H9 (cell line): Measurements from ENCODE around the gene NSUN7. TPM values are rescaled to one million over a fixed set of nuclear protein-coding genes. Genes with fewer than 3 reads are reported as not detected.

ENCODE experiments used
- DNase-seq: peaks from one replicate; pipeline ENCODE4 v3.0.0-alpha.2; 2017
- H2AFZ ChIP-seq: one replicate; pipeline ENCODE4 v1.6.1; 2013; ENCODE audit warnings: mild to moderate bottlenecking, low read length, control low read depth, moderate library complexity
- H2AK5ac ChIP-seq: 2 replicates; pipeline ENCODE4 v1.6.1; 2013; ENCODE audit warnings: low read length, control low read depth, mixed read lengths; ENCODE audit not compliant: insufficient read length
- H2BK120ac ChIP-seq: one replicate; pipeline ENCODE4 v1.6.1; 2013; ENCODE audit warnings: low read depth, mild to moderate bottlenecking, low read length, control low read depth, inconsistent platforms; ENCODE audit not compliant: poor library complexity, severe bottlenecking
- H2BK12ac ChIP-seq: 2 replicates; pipeline ENCODE4 v1.6.1; 2013; ENCODE audit warnings: low read length, control low read depth, mixed read lengths, low read depth; ENCODE audit not compliant: insufficient read length
- H2BK15ac ChIP-seq: 2 replicates; pipeline ENCODE4 v1.6.1; 2013; ENCODE audit warnings: low read depth, low read length, control low read depth
- H2BK20ac ChIP-seq: one replicate; pipeline ENCODE4 v1.6.1; 2013; ENCODE audit warnings: low read depth, mild to moderate bottlenecking, low read length, control low read depth, inconsistent platforms; ENCODE audit not compliant: poor library complexity, severe bottlenecking
- H2BK5ac ChIP-seq: 2 replicates; pipeline ENCODE4 v1.6.1; 2013; ENCODE audit warnings: low read length, control low read depth, mixed read lengths; ENCODE audit not compliant: insufficient read length
- H3K14ac ChIP-seq: 2 replicates; pipeline ENCODE4 v1.6.1; 2013; ENCODE audit warnings: low read length, control low read depth; ENCODE audit not compliant: insufficient read depth
- H3K18ac ChIP-seq: 2 replicates; pipeline ENCODE4 v1.6.1; 2013; ENCODE audit warnings: low read depth, mild to moderate bottlenecking, mixed read lengths, low read length, control low read depth; ENCODE audit not compliant: insufficient read length
- H3K23ac ChIP-seq: 2 replicates; pipeline ENCODE4 v1.6.1; 2013; ENCODE audit warnings: low read length, control low read depth, mixed read lengths, low read depth; ENCODE audit not compliant: insufficient read length
- H3K23me2 ChIP-seq: 2 replicates; pipeline ENCODE4 v1.6.1; 2013; ENCODE audit warnings: low read depth, mild to moderate bottlenecking, mixed read lengths, low read length, control low read depth; ENCODE audit not compliant: insufficient read length, poor library complexity, severe bottlenecking
- H3K27ac ChIP-seq: 2 replicates; pipeline ENCODE4 v1.5.1; 2013; ENCODE audit warnings: low read length, control low read depth, mixed read lengths, low read depth; ENCODE audit not compliant: insufficient read length
- H3K27me3 ChIP-seq: 2 replicates; pipeline ENCODE4 v1.6.1; 2013; ENCODE audit warnings: low read length, control low read depth, inconsistent platforms; ENCODE audit not compliant: insufficient read depth
- H3K4ac ChIP-seq: 2 replicates; pipeline ENCODE4 v1.6.1; 2013; ENCODE audit warnings: low read depth, mild to moderate bottlenecking, control low read depth, inconsistent platforms, low read length, moderate library complexity
- H3K4me1 ChIP-seq: 2 replicates; pipeline ENCODE4 v1.6.1; 2013; ENCODE audit warnings: low read length, control low read depth, inconsistent platforms; ENCODE audit not compliant: insufficient read depth
- H3K4me2 ChIP-seq: 2 replicates; pipeline ENCODE4 v1.6.1; 2013; ENCODE audit warnings: low read length, control low read depth, mixed read lengths; ENCODE audit not compliant: insufficient read length, insufficient read depth
- H3K56ac ChIP-seq: 2 replicates; pipeline ENCODE4 v1.6.1; 2013; ENCODE audit warnings: low read depth, mild to moderate bottlenecking, mixed read lengths, low read length, control low read depth; ENCODE audit not compliant: insufficient read length
- H3K79me1 ChIP-seq: 2 replicates; pipeline ENCODE4 v1.6.1; 2013; ENCODE audit warnings: low read depth, mild to moderate bottlenecking, moderate library complexity, low read length, control low read depth, inconsistent platforms; ENCODE audit not compliant: insufficient read depth, poor library complexity, severe bottlenecking
- H3K79me2 ChIP-seq: 2 replicates; pipeline ENCODE4 v1.6.1; 2013; ENCODE audit warnings: low read length, control low read depth, inconsistent platforms; ENCODE audit not compliant: insufficient read depth
- H3K9ac ChIP-seq: 2 replicates; pipeline ENCODE4 v1.6.1; 2013; ENCODE audit warnings: low read length, control low read depth, mixed read lengths; ENCODE audit not compliant: insufficient read length; ENCODE audit errors: extremely low read depth
- H3K9me3 ChIP-seq: one replicate; pipeline ENCODE4 v1.6.1; 2013; ENCODE audit warnings: low read depth, low read length, inconsistent platforms; ENCODE audit not compliant: control insufficient read depth
- H3T11ph ChIP-seq: one replicate; pipeline ENCODE4 v1.6.1; 2013; ENCODE audit warnings: mild to moderate bottlenecking, low read length, control low read depth, inconsistent platforms
- H4K20me1 ChIP-seq: one replicate; pipeline ENCODE4 v1.6.1; 2013; ENCODE audit not compliant: control insufficient read depth, insufficient read length, insufficient read depth
- H4K5ac ChIP-seq: 2 replicates; pipeline ENCODE4 v1.6.1; 2013; ENCODE audit warnings: low read depth, mild to moderate bottlenecking, mixed read lengths, low read length, control low read depth; ENCODE audit not compliant: insufficient read length
- H4K8ac ChIP-seq: replicated peaks from 2 replicates; pipeline ENCODE4 v1.6.1; 2013; ENCODE audit warnings: low read length, control low read depth, mixed read lengths, low read depth; ENCODE audit not compliant: insufficient read length
- H4K91ac ChIP-seq: 2 replicates; pipeline ENCODE4 v1.6.1; 2013; ENCODE audit warnings: low read depth, mild to moderate bottlenecking, moderate library complexity, mixed read lengths, low read length, control low read depth; ENCODE audit not compliant: insufficient read length
- H3K27ac Mint-ChIP-seq, 3 experiments: 2 replicates in 2 of 3; 3 replicates in 1 of 3; pipeline ENCODE4 v1.8.0; 2020 to 2021; ENCODE audit warnings: mixed read lengths in 3 of 3, mild to moderate bottlenecking in 1 of 3, moderate library complexity in 1 of 3
- H3K27me3 Mint-ChIP-seq: 2 replicates; pipeline ENCODE4 v1.8.0; 2021; ENCODE audit warnings: low read depth, mild to moderate bottlenecking, moderate library complexity, mixed read lengths
- H3K36me3 Mint-ChIP-seq, 3 experiments: 2 replicates in 2 of 3; 3 replicates in 1 of 3; pipeline ENCODE4 v1.8.0; 2020 to 2021; ENCODE audit warnings: low read depth in 3 of 3, mixed read lengths in 3 of 3; ENCODE audit not compliant: insufficient read depth in 1 of 3
- H3K4me1 Mint-ChIP-seq, 2 experiments: 2 replicates each; pipeline ENCODE4 v1.8.0; 2020; ENCODE audit warnings: mixed read lengths in 2 of 2
- H3K4me3 Mint-ChIP-seq, 2 experiments: 2 replicates in 1 of 2; 3 replicates in 1 of 2; pipeline ENCODE4 v1.8.0; 2020 to 2021; ENCODE audit warnings: mild to moderate bottlenecking in 2 of 2, mixed read lengths in 2 of 2, moderate library complexity in 1 of 2
- H3K9me3 Mint-ChIP-seq, 2 experiments: 2 replicates in 1 of 2; 3 replicates in 1 of 2; pipeline ENCODE4 v1.8.0; 2020; ENCODE audit warnings: mild to moderate bottlenecking in 2 of 2, mixed read lengths in 2 of 2, moderate library complexity in 1 of 2
- CTCF ChIP-seq: fragments of 200-600 bp; sonication (generic); conservative IDR thresholded peaks from 3 replicates; pipeline ENCODE4 v1.8.0; 2021; ENCODE audit warnings: antibody characterized with exemption, mild to moderate bottlenecking
- WGBS: extraction: QIAGEN DNeasy Blood & Tissue Kit; methylation state at CpG from one replicate; pipeline ENCODE4 v1.1.7; 2013; ENCODE audit warnings: missing lambda C conversion rate, low lambda C conversion rate, mixed read lengths; ENCODE audit not compliant: insufficient read length; ENCODE audit errors: extremely low coverage; 5-methylcytosine and 5-hydroxymethylcytosine counted together
- total RNA-seq: library from RNA; stranded (reverse); gene quantifications from 2 replicates; pipeline ENCODE4 v1.2.1, GENCODE V29; 2021

NSUN7 gene
- total RNA-seq, 1 experiment from 2014 or later = 15.9 TPM

- no peak overlapping the region for H3K56ac ChIP-seq
- H3K23ac ChIP-seq = no peak overlapping the region
- H3K9ac ChIP-seq = peak overlapping the region; percentile 85
- H3K27ac ChIP-seq = no peak overlapping the region
- H3T11ph ChIP-seq = no peak overlapping the region
- no peak overlapping the region for H2BK12ac ChIP-seq
- Mint-ChIP-seq H3K4me3 (peak overlapping the region; percentile 88 to 93), H3K9me3 (no peaks in the 10 kb centered on the region), H3K36me3 (peaks cover 11 to 16% (median 14%) of the 10 kb centered on the region in 3 experiments), H3K27me3 (no peaks in the 10 kb centered on the region; the same call in none of the 2 replicates), H3K4me1 (peaks cover 9 to 18% of the 10 kb centered on the region in 2 experiments), H3K27ac (peak overlapping the region in 2 of 3 experiments; percentile 96 to 97; a peak in 5 of 7 replicates)
- no peaks in the 10 kb centered on the region for H4K20me1 ChIP-seq
- H2BK5ac ChIP-seq = no peak overlapping the region
- H2AFZ ChIP-seq = no peak overlapping the region
- H3K79me1 ChIP-seq = no peaks in the 10 kb centered on the region
- no peak overlapping the region for H2BK120ac ChIP-seq
- TF ChIP-seq CTCF = no peak
- no peak for DNase-seq
- WGBS = no CpG with 5 or more reads among the region's 16 CpGs
- peak overlapping the region; percentile 99 for H3K14ac ChIP-seq
- H3K4me2 ChIP-seq = peak overlapping the region; percentile 82
- H3K23me2 ChIP-seq = peaks cover 7% of the 10 kb centered on the region
- H2BK20ac ChIP-seq = no peak overlapping the region
- H3K9me3 ChIP-seq = no peaks in the 10 kb centered on the region
- H2AK5ac ChIP-seq = no peak overlapping the region
- no peaks in the 10 kb centered on the region for H3K4me1 ChIP-seq
- H2BK15ac ChIP-seq = no peak overlapping the region
- H3K27me3 ChIP-seq = no peaks in the 10 kb centered on the region
- no peak overlapping the region for H3K4ac ChIP-seq
- no peak overlapping the region for H4K91ac ChIP-seq
- H4K8ac ChIP-seq = no peak overlapping the region
- peaks cover 3% of the 10 kb centered on the region; the same call in 1 of the 2 replicates for H3K79me2 ChIP-seq
- peak overlapping the region; percentile 95 for H3K18ac ChIP-seq
- no peak overlapping the region for H4K5ac ChIP-seq
These were observed 106.6 kb downstream of the NSUN7 start for GRCh38 chr4:40856277-40856839.
